DMS79 treated with DMSO at 0.1 percent for 48 hours (cell line): ENCODE measurements around the gene ICE2.

ENCODE experiments used
- DNase-seq: peaks from one replicate; lab custom pipeline; 2025; lab: John Stamatoyannopoulos, UW

ICE2 gene, protein sequence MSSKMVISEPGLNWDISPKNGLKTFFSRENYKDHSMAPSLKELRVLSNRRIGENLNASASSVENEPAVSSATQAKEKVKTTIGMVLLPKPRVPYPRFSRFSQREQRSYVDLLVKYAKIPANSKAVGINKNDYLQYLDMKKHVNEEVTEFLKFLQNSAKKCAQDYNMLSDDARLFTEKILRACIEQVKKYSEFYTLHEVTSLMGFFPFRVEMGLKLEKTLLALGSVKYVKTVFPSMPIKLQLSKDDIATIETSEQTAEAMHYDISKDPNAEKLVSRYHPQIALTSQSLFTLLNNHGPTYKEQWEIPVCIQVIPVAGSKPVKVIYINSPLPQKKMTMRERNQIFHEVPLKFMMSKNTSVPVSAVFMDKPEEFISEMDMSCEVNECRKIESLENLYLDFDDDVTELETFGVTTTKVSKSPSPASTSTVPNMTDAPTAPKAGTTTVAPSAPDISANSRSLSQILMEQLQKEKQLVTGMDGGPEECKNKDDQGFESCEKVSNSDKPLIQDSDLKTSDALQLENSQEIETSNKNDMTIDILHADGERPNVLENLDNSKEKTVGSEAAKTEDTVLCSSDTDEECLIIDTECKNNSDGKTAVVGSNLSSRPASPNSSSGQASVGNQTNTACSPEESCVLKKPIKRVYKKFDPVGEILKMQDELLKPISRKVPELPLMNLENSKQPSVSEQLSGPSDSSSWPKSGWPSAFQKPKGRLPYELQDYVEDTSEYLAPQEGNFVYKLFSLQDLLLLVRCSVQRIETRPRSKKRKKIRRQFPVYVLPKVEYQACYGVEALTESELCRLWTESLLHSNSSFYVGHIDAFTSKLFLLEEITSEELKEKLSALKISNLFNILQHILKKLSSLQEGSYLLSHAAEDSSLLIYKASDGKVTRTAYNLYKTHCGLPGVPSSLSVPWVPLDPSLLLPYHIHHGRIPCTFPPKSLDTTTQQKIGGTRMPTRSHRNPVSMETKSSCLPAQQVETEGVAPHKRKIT

GRCh38 chr15:60478566-60479360 is at the start of gene ICE2:
ICE2 (minus strand) TSS chr15:60479142; CDS start chr15:60477977, 1,165 bp downstream.
- DNase-seq, result peak; percentile 79

- DNase-seq, result no peak
These were observed 49.6 kb upstream of the ICE2 start for GRCh38 chr15:60528530-60528929.

GRCh38 chr15:60527456-60527855 is 48.5 kb upstream of the ICE2 start:
- DNase-seq, result no peak

DNA sequence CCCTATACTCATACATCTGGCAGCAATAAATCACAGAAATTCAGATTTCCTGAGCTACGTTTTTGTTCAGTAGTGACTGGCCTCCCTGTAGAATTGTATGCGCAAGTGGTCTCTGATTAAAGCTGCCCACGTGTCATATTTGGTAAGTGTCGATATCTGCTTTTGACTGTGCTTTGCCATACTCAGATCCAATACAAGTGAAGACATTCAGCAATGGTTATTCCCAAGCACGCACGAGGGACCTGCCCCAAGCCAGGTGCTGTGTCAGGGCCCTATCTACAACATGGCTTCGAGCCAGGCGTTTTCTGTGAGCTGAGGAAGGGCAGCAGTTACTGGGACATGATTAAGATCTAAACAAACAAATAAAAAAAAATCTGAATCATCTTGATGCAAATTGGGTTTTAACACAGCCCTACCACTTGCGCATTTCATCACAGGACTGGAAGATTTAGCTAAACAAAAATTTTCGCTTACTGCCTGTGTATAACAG is 47.2 kb upstream of the ICE2 start:
- DNase-seq, result peak; percentile 4

DNA sequence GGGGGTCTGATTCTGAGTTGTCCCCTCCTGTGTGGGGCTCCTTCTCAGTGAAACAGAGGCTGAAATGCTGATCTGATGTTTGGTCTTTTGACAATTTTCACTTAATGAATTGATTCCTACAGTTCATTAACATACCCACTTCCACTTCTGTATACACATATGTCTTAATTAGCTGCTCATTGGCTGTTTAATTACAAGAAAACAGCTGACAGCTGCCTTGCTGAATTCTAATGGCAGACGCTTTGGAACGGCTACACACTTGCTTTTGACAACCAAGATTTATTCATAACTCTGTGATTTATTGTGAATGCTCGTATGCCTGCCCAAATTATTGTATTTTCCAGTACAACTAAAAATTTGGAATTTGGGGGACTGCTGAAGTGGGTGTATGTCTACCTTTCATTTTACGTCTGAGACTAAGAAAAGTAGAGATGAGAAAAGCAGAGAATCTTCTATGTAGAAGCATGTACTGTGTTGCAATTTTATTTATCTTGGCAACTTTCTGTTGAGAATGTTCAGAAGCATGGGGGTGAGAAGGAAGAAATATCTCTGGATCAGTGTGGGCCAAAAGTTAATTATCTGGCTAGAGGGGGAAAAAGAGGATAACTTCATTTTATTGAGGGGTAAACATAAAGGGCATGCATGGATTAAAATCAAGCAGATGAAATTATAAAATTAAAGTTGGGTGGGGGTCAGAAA is 46.5 kb upstream of the ICE2 start:
- no peak for DNase-seq

DNA sequence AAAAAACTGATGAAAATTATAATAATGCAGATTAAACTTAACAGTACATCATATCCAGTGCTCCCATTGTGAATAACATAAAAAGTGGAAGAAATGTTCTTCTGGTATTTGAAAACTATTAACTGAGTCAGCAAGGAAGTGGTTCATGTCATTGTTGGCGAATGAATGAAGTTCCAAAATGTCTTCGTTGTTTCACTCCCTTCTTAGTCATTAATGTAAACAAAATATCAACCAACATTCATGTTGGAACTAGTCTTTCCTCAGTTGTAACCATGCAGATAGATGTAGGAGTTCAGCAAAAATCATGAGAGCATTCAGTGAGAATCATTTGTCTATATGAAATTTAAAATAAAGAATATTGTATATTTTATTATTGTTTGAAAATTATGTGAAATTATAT is 44.1 kb upstream of the ICE2 start:
- DNase-seq, result no peak

- DNase-seq, result peak; percentile 14
These were observed 42.0 kb upstream of the ICE2 start for GRCh38 chr15:60520825-60521368.

DNA sequence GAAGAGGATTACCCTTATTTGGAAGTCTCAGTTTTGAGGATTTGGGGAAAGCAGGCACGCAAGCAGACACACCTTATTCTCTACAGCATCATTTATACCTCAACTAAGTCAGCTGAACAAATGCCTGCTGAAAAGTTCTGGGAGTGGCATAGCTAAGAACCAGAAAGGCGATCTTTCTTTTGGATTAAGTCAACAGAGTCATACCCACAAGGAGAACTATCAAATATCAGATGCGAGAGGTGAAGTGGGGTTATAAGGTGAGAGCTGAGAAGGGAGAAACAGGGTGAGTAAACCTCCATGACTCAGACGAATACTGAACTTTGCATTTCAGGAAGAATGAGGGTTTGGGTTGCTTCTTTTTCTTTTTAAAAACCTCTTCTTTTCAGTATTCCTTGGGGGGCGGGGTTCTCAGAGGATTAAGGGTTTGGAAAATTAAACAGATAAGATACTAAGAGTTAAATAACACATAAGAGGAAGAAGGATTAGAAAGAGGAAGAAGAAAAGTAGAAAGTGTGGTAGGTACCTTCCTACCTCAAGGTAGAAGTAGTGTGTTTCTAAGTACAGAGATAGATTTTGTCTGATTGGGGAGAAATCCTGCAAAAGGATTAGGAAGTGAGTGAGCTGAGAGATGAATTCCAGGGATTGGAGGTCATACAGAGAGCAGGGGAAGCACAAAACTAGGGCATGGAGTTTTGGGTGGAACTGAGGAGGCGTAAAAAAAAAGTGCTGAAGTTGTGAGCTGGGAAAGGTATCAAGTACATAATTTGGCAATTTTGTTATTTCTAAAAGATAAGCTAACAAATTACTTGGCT is 41.3 kb upstream of the ICE2 start:
- DNase-seq, result no peak

DNA sequence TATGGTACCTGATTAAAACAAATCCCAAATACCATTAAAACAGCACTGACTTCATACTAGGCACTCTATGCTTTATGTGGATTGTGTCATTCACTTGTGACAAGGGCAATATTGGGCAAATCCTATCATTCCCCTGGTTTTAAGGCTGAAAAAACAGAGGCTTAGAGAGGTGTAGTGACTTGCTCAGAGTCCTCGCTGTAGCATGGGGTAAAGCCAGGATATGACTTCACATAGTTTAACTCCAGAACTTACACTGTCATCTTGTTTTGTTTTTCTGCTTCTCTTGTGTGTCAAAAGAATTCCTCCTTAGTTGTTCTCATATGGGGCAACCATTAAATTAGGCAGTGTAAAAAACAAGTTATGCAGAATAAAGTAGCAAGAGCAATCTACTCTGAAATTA is 40.3 kb upstream of the ICE2 start:
- DNase-seq, result no peak

DNA sequence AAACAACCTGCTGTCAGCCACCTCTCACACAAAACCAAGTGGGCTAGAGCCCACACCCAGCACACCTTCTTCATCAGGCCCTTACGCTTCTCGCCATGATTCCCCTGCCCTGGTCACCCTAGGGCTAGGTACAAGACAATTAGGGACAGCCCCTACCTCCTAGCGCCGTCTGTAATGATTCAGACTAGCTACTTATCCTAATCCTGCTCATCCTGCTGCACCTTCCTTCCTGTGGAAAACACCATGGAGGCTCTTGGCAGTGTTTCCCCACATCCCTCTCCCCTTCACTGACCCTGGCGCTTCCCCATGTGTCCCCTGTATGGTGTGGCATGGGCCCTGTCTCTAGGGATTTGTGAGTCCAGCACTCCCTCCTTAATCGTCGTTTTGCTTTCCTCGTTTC is 39.6 kb upstream of the ICE2 start:
- DNase-seq, result no peak

DNA sequence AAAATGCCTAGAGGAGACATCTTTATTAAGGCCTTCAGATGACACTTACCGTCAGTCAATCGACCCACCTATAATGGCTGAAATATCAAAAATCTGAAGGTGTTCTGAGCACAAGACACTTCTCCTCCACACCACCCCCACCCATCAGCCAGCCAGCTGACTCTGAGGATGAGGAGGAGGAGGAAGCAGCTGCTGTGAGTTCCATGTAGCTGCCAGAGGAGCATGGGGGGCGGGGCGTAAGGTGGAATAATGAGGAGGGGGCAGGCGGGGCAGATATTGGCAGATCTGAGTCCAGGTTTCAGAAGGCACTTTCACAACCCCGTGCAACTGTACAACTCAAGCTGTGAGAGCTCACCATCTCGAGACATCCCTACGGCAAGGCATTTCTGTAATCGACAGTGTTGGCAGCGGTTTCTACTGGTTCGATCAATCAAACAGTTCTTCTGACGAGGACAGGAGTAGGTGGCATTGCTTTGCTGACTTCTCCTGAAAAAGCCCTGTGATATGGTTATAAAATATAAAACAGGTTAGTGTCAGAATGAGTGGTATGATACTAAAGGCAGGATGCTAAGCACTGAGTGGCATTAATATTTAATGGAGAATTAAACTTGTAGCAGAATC is 35.4 kb upstream of the ICE2 start:
- DNase-seq, result no peak

DNA sequence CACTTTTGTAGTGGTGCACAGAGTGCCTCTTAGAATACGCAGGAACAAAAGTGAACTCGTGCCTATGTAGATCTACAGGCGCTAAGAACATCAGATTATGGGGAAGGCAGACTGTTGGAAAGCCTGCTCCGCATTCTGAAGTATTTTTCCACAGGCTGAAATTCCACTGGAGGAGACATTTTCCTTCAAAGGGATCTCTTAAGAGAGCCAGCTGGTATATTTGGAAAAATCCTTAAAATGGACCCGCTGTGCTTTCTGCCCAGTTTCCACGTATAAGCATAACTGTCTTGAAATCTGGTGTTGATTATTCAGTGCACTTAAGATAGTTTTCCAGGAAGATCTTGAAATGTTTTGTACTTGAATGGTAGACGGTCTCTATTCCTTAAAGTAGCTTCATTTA is 34.7 kb upstream of the ICE2 start:
- no peak for DNase-seq

DNA sequence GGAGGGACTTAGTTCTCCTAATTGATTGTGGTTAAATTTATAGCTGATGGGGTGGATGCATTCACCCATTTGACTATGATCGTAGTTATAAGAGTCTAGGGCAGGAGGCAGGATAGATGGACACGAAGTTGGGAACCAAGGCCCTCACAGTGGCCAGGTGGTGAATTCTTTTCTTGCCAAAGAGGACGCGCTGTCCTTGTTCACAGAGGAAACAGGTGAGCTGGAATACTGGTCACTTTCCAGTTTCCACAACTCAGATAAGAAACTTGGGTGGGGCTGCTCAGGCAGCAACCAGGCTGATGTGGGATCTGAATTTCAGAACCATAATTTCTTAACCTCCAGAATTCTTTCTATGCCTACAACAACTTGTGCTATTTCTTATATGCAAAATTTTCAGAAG is 34.0 kb upstream of the ICE2 start:
- DNase-seq, result no peak

DNA sequence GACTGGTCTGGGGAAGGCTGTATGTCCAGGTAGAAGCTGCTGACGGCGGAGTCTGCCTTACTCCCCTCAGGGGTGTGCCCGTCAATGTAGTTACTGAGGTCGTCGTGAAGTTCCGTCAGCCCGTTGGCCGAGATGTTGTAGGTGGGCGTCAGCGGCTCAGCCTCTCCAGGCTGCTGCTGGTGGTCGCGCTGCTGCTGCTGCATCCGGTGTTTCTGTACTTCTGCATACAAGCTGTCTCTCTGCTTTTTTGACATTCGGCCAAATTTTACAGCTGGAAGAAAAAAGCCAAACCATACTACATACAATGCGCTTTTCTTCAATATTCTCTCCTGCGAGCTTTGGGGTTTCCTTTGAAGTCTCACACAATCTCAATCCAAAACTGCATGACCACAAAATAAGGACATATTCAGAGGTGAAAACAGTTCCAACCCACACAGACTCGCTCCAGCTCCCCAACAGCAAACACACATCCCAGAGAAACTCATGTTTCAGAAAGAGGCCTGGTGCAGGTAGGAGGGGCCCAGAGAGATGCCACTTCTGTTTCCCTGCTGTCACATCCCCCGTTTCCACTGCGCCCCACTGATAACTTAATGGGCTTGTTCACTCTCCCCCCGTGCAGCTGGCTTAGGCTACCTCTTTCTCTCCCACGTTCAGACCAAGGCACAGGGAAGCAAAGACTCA is 32.5 kb upstream of the ICE2 start:
- no peak for DNase-seq

DNA sequence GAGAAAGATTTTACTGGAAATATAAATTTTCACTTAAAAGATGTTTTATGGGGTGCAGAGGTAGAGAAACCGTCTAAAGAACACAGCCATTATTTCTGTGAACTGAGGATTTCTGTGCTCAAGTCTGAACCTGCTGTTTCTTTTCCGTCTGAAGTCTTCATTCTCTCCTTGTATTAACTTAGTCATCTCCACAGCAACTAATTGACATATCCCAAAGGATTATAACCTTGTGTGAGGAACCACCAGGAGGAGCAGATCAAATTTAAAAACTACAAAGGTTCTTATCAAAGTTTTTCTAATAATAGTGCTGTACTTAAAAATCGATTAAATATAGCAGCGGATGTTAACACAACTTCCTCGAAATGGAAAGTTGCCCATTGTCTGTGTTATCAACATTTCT is 31.1 kb upstream of the ICE2 start:
- DNase-seq, result no peak

- no peak for DNase-seq
These were observed 30.5 kb upstream of the ICE2 start for GRCh38 chr15:60509470-60509869.

GRCh38 chr15:60508442-60508841 is 29.5 kb upstream of the ICE2 start:
- DNase-seq, result no peak

- DNase-seq, result peak; percentile 54
These were observed 28.9 kb upstream of the ICE2 start for GRCh38 chr15:60507596-60508424.
